Islet precursor cell (in vitro differentiated cells): Measurements from ENCODE around the gene DKK3.
A peak's percentile ranks its signal among the peaks of the same experiment; 100 is the strongest.

Experiments used
- DNase-seq: peaks from one replicate; pipeline ENCODE4 v3.0.0-alpha.2; 2018

Gene DKK3

DNA sequence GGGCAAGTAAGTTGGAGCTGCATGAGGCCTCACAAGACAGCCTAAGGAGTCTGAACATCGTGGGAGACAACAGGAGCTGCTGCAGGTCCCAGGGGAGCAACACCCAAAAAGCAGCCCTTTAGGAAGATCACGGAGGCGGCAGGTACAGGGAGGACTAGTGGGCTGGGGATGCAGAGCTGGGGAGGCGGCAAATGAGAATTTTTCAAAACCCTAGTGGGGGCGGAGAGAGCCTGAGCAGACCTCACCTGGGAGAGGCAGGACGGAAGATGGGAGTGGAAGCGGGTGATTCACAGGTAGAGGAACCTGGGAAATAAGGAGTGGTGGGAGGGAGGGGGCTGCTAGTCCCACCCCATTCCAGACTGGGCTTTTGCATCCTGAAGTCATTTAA is 42.1 kb downstream of the DKK3 start:
- DNase-seq = peak; percentile 45

DNA sequence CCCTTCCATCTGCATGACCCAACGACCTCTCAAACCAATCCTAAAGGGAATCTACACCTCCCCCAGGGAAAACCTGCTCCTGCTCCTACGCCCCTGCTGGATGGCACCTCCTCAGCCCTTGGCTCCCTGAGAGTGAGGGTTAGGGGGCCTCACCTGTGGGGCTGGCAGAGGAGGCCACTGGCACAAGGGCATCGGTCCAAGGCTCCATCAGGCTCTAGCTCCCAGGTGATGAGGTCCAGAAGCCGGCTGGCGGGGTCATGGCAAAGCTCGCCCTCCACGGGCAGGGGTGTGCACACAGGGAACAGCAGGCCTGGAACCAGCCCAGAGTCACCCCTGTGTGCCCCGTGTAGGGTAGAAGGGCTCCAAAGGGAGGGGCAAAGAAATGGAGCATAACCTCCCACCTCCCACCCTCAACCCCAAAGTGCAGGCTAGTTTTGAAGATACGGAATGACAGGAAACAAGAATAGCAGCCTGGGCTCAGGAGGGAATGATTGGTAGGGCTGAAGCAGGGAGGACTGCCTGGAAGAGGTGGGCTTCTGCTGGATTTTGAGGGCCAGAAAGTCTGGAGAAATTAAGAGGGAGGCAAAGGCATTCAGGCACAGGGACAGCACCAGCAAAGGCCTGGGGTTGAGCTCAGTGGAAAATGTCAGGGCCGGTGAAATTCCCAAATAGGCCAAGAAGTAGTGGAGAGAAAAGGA is 42.6 kb downstream of the DKK3 start:
- DNase-seq = no peak

DNA sequence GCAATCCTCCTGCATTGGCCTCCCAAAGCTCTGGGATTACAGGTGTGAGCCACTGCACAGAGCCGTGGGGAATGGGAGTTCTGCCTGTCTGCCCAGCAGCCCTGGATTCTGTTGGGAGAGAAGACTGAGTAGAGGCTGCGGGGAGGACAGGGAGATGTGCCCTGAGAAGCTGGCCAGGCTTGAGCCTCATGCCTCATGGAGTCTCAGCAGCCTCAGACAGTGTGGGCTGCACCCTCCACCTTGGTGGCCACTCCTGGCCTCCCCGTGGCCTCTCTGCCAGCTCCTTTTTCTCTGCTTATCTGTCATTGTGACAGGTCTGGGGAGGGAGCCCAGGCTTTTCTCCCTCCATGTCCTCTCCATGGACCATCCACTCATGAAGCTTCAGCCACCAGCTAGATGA is 43.2 kb downstream of the DKK3 start:
- peak; percentile 46 for DNase-seq

DNA sequence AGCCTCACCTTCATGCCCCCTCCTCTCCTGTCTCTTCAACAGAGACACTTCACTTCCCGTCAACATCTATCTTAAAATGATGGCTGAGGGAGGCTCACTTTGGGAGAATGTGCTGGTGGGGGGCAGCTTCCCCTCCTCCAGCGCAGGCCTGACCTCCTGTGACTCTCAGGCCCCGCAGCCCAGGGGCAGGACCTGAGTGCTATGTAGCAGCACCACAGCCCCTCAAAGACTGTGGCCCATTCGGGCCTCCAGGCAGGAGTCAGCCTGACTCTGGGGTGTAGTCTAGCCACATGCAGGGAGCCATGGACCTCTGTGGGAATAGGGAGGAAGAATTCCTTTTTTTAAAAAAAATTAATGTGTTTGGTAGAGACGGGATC is 43.7 kb downstream of the DKK3 start:
- DNase-seq = no peak

DNA sequence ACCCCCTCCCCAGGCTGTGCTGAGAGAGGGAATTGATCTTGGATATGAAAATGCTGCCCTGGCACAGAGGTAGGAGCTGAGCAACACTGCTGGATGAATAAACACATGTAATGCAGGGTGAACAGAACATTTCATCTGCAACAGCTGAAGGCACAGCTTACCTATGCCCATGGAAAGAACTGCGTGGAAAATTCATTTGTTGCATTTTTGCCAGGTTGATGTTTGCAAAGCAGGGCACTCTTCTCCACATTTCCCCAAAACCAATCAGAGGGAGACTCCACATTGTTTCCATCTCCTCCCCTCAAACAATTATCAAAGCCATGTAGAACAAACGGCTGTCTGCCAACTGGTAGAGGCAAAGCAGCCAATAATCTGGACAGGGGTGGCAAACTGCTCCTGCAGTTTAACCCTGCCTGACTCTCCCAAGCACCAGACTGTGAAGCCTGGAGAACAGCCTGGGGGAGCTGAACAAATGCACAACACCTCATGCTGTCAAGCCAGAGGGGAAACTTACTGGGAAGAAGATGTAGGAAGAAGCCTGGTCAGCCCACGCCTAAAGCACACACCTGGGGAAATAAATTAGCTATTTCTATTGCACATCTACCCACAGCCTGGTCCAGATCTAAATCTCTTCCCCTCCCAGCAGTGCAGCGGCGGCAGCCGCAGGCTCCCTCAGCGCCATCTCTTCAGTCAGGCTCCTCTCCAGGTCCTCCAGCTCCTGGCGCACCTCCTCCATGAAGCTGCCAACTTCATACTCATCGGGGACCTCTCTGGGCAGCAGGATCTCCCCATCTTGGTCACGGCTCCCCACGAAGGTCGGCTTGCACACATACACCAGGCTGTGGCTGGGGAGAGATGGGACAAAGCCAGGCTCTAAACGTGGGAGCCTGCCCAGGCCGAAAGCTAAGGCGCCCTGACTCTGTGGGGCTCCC is 44.3 kb downstream of the DKK3 start:
- DNase-seq = peak; percentile 45

DNA sequence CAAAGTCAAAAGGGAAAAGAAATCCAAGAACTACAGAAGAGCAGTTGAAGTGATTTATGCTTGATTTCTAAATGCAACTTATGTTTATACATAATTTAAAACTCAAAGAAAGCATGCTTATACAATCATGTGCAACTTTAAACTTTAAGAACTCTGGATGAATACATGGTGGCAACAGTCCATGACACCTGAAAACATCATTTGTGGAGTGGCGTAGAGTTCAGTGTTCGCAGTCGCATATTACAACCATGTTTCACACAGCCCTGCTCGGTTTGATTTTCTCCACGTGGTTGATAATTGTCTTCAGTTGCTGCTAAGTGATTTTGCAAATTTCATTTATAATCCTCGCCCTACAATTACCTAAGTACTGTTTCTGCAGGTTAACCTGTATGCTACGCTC is 45.4 kb downstream of the DKK3 start:
- DNase-seq = no peak

DNA sequence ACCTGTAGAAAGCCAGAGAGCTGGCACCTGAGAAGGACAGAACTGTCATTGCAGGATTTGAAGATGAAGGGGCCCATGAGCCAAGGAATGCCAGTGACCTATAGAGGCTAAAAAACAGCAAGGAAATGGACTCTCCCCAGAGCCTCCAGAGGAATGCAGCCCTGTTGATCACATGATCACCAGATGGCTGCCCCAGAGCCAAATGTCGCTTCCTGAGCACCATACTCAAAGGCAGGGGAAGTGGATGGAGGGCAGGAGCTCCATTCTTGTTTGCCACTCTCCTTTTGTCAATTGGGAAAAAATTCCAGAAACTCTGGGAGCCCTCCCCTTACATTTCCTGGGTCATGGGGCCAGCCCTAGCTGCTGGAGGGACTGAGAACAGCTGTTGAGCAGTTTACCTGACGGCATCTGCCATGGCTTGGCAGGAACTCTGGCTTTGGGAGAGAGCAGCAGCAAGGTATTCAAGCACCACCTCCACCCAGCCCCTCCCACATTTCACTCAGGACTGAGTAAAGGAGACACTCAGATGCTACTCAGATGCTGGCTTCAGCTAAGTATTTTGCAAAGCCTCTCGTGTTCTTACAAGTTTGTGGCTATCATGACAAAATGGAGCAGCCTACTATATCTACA is 46.9 kb downstream of the DKK3 start:
- DNase-seq = peak; percentile 57

DNA sequence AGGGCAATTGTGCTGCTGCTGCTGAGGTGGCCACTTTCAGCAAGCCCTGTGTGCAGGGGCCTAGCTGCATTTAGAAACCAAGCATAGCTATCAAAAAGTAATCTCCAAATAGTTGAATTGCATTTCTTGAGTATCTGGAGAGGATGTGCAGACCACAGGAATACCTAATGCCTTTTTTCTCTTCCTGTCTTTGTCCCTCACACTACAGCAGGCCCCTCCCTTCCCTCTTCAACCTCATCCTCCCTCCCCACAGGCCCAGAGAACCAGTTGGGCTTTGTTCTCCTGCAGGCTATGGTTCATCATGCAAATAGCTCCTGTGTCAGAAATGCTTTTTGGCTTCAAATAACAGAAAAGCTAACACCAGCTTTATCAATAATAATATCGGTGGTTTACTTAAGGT is 47.7 kb downstream of the DKK3 start:
- DNase-seq = no peak

DNA sequence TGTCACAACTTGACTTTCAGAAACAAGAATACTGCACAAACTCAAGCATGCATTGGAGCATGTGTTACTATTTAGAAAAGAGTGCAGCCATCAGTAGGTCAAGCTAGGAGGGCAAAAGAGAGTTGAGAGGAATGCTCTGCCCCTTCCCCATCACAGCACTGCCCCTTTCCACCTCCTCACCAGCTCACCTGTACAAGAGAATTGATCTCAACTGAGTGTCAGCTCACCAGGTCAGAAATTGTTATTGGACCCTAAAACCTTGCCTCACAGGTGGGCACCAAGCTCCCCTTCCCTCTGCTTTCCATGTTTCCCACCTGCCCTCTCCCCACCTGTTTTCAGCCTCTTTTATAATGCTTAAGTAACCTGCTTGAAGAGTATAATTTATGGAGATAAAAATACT is 48.8 kb downstream of the DKK3 start:
- DNase-seq = no peak

DNA sequence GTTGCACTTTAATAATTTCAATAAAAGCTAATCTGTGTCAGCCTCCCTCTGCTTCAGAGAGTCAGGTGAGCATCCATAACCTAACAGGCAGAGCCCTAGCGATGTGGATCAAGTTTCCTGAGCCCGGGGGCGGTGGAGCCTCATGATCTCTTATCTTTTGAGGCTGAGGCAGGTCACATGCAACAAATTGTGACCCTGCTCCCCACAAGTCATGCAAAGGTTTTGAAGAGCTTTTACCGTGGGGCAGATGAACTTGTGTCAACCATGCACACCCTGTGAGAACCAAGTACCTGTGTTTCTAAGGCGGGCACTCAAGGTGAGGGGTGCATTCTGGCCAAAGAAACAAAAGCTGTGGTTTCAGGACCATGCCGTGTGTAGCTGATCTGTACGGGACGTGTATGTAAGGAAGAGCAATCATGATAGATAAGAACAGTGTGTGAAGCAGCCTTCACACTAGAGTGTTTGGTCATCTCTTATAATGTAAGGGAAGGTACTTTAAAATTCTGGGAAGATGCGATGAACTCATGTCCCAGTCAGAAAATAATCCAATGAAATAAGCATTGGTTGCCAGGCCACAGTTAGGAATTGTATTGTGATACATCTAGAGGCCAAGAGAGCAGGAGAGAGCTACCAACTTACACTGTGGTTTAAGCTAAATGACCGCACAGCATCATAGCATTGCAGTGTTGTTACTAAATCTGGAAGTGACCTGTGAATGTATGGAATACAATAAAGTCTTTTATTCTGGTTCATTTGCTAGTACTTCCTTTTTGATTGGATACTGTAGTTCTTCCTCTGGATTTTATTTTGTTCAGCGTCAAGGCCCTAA is 49.8 kb downstream of the DKK3 start:
- DNase-seq = no peak

DNA sequence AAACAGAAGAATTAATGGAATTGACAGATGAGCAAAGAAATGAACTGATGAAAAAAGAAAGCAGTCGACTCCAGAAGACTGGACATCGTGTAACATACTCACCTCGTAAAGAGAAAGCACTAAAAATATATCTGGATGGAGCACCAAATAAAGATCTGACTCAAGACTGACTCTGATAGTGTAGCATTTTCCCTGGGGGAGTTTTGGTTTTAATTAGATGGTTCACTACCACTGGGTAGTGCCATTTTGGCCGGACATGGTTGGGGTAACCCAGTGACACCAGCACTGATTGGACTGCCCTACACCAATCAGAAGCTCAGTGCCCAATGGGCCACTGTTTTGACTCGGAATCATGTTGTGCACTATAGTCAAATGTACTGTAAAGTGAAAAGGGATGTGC is 52.4 kb downstream of the DKK3 start:
- no peak for DNase-seq

DNA sequence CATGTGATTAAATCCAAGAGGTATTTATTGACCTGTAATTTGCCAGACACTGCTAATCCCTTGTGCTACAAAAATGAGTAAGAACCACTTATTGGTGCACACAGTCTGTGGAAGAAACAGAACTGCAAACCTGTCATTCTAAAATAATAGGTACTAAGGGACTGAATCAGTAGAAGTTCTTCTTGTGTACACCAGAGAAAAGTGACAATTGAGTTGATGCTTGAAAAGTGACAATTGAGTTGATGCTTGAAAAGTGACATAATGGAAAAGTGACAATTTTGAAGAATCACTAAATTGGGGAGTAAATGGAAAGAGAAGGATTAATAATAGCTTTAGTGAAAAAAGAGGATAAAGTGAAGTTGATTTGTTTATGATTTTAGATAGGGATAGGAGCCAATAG is 56.4 kb downstream of the DKK3 start:
- no peak for DNase-seq

DNA sequence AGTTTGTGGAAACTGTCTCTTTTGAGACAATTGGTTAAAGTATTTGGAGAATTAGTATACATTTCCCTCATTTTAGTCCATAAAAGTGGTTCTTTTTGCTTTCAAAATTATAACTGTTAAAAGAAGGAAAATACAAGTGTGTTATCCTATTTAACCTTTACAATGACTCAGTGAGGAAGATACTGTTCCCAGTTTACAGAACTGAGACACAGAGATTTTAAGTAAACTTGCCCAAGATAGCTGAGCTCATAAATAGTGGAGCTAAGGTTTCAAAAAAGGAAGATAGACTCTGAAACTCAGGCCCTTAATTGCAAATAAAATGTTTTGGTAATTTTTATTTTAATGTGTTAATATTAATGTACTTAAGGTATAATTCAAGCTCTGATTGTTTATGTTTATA is 58.9 kb downstream of the DKK3 start:
- DNase-seq = no peak

DNA sequence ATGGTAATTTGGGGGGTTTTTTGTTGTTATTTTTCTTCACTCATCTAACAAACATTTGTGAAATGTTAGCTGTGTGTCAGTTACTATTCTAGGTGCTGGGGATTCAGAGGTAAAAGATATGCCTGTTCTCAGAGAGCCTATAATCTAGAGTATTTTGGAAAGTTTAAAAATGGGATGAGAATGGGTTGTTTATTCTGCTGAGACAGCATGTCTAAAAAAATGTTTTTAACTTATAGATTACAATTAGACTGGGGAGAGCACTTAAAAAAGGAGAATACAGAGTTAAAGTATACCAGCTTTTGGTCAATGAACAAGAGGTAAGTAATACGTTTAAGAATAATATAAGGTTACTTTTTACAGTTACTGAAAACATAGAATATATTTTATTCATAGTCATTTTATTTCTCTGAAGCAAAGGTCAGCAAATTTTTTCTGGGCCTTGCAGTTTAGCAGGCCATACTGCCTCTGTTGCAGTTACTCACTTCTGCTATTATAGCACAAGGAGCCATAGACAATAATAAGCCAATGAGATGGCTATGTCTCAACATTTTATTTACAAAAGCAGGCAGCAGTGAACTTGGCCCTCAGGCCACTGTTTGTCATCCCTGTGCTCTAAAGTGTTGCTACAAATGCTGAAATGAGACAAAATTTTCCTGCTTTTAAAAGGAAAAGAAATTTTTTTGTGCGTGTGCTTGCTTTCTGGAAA is 60.0 kb downstream of the DKK3 start:
- no peak for DNase-seq

DNA sequence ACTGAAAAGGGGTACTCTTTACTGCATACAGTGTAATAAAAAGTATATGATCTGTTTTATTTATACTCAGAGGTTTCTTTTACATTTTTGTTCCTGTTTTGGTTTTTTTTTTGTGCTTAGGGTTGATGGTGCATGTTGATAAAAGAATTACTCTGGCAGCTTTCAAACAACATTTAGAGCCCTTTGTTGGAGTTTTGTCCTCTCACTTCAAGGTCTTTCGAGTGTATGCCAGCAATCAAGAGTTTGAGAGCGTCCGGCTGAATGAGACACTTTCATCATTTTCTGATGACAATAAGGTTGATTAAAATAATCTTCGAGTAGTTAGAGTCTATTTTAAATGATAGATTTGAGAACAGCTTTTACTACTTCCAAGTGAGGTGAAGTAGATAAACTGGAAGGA is 60.6 kb downstream of the DKK3 start:
- DNase-seq = no peak

DNA sequence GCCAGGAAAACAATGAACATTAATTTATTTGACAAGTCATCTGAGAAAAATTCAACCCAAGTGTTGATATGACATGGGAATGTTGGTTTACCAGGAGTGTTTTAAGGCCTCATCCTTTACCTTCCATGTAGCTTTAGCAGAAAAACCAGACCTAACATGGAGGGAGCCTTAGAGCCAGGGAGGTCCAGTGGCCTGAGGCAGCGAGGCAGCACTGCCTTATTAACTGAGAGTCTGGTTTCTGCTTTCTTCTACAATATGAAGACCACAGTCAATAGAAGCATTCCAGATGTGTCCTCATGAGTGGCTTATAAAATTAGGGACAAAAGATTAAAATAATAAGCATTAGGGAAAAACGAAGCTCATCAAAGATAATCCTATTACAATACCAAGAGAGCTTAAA is 61.5 kb downstream of the DKK3 start:
- DNase-seq = no peak

DNA sequence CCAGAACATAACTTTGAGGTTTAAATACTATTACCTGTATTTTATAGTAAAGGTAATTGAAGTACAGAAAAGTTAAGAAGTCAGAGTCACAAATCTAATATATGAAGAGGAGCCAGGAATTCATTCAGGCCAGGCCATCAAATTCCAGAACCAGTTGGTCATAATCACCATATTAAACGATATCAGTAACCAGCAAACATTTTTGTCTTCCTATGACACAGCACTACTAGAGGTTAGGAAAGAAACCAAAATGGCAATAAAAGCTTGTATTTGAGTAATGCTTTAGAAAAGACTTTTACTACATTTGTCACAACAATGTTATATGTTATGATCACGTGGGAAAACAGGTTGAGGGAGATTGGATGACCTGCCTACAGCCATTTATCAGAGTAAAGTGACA is 62.2 kb downstream of the DKK3 start:
- DNase-seq = no peak

DNA sequence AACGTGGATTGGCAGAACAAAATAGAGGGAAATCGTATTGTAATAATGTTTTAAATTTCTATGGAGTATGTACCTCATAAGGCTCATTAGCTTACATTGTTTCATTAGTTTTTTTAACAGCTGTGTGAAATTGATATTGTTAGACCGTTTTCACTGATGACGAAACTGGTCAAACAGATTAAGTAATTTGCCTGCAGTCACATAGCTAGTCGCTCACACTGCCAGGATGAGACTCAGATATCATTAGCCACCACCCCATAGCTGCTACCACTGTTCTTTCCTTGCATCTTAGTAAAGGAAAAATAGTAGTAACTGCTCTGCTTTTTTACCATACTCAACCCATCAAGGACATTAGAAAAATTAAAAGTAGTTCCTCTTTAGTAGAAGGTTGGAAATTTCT is 64.0 kb downstream of the DKK3 start:
- DNase-seq = no peak

DNA sequence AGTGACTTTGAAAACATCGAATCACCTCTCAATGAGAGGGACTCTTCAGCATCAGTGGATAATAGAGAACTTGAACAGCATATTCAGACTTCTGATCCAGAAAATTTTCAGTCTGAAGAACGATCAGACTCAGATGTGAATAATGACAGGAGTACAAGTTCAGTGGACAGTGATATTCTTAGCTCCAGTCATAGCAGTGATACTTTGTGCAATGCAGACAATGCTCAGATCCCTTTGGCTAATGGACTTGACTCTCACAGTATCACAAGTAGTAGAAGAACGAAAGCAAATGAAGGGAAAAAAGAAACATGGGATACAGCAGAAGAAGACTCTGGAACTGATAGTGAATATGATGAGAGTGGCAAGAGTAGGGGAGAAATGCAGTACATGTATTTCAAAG is 65.8 kb downstream of the DKK3 start:
- DNase-seq = no peak

DNA sequence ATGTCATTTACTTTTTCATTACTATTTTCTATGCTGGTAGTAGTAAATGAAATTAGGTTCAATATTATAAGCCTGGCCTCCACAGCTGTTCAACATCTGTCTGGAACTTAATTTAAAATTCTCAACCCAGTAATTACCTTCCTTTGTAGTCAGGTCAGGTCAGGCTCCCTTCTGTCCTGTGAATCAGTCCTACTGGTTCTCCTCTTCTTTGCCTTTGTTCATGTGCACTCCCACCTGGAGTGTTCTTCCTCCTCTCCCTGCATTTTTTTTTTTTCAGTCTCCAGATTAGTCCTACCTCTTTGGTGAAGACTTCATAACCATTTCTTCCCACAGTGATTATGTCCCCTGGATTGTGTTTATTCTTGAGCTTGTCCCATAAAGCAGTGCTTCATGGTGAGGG is 67.9 kb downstream of the DKK3 start:
- DNase-seq = no peak

DNA sequence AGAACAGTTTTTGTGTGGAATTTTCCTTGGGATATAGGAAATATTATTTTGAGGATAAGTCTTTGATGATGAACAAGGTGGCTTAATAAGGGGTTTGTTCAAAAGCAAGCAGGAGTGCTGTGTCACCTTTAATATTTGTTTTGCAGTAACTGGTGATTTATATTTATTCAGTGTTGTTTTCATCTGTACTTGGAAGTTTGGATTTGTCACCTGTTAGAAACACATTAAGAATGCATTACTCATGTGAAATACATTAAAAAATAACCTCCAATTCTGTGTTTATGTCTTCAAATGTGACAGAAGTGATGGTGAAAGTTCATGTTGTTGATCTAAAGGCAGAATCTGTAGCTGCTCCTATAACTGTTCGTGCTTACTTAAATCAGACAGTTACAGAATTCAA is 70.5 kb downstream of the DKK3 start:
- DNase-seq = no peak

DNA sequence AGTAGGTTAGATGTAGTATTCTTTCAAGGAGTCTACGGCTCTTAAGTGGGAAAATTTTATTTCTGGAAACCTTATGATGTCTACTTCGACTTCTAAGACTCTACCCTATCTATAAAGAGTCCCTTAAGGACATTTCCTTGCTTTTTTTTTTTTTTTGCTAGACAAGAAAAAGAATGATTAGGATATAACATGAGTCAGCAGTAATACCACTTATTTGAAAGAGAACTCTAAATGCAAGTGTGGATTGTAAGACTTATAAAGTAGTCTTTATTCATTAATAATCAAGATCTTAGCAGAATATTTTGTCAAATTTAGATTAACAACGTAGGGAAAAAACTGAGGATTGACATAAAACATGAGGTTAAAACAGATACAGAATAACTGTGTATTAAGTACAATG is 71.0 kb downstream of the DKK3 start:
- DNase-seq = no peak

DNA sequence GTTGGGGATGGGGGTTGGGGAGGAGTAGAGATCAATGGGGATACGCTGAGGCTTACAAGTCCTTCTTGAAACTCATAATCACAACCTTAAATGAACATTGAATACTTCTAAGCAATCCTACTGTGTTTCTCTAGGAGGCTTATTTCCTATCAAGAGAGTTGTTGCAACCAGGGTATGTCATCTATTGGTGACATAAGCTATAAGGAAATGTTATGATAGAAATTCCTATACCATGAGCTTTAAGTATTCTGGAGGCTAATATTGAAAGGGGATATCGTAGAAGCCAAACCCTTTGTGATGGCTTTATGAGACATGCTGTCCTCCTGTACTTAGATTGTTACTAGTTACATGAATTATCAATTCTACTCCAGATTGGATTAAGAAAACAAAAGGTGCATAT is 72.9 kb downstream of the DKK3 start:
- DNase-seq = no peak
